PFSK-1 (cell line): Measurements from ENCODE around the gene TVP23A.

Experiments
- POLR2AphosphoS5 ChIP-seq: IDR thresholded peaks from 2 replicates; pipeline ENCODE4 v1.6.1; 2012; ENCODE audit warnings: low read depth, mild to moderate bottlenecking, control low read depth, low read length, moderate library complexity
- REST ChIP-seq, 2 experiments: IDR thresholded peaks; 2 replicates each; pipeline versions ENCODE4 v1.6.1 to v1.8.0; 2011 to 2012; ENCODE audit warnings: low read depth in 2 of 2, low read length in 2 of 2, control low read depth in 1 of 2, inconsistent platforms in 1 of 2, mild to moderate bottlenecking in 1 of 2, moderate library complexity in 1 of 2; ENCODE audit not compliant: insufficient read depth in 1 of 2
- SIN3A ChIP-seq: IDR thresholded peaks from 2 replicates; pipeline ENCODE4 v1.6.1; 2012; ENCODE audit warnings: mild to moderate bottlenecking, low read length, moderate library complexity, borderline replicate concordance; ENCODE audit not compliant: insufficient read depth
- TAF1 ChIP-seq: IDR thresholded peaks from 2 replicates; pipeline ENCODE4 v1.6.1; 2012; ENCODE audit warnings: low read length, control low read depth, borderline replicate concordance; ENCODE audit not compliant: insufficient read depth

GRCh38 chr16:10743610-10744369 is 74.8 kb downstream of the TVP23A start, which contains the start of gene NUBP1:
- TF ChIP-seq POLR2AphosphoS5, result peak; percentile 85
- TF ChIP-seq TAF1, result peak; percentile 70; the same call in 1 of the 2 replicates
- no peak for TF ChIP-seq SIN3A
- no peak for TF ChIP-seq REST (IDR thresholded peaks at IDR 0.05; ENCODE audit: insufficient read depth in 1 of 2, low read depth in 2 of 2, low read length in 2 of 2)
